Liver (tissue), 9 donors: ENCODE data around the gene PPP2R3B. TPM values are rescaled to one million over a fixed set of nuclear protein-coding genes. Genes with fewer than 3 reads are reported as not detected.

Experiments used
- DNase-seq: peaks from one replicate; pipeline ENCODE4 v3.0.0-alpha.2; 2017; ENCODE audit warnings: low spot score
- H3K27ac ChIP-seq, 2 donors: one replicate each; pipeline ENCODE4 v1.7.0; 2013; ENCODE audit warnings: inconsistent platforms in 2 of 2, low read length in 2 of 2, control low read depth in 1 of 2, low read depth in 1 of 2, mild to moderate bottlenecking in 1 of 2
- H3K27me3 ChIP-seq, 4 donors: one replicate each; pipeline versions ENCODE4 v1.6.1 to v1.7.0; 2013; ENCODE audit warnings: low read length in 3 of 4, inconsistent platforms in 1 of 4, mild to moderate bottlenecking in 1 of 4, moderate library complexity in 1 of 4; ENCODE audit not compliant: control insufficient read depth in 4 of 4, insufficient read depth in 4 of 4
- H3K36me3 ChIP-seq, 4 donors: one replicate each; pipeline versions ENCODE4 v1.6.1 to v1.7.0; 2013; ENCODE audit warnings: low read length in 3 of 4, mild to moderate bottlenecking in 3 of 4, low read depth in 1 of 4, moderate library complexity in 1 of 4; ENCODE audit not compliant: control insufficient read depth in 4 of 4, insufficient read depth in 3 of 4
- H3K4me1 ChIP-seq, 4 donors: one replicate each; pipeline versions ENCODE4 v1.6.1 to v1.7.0; 2013; ENCODE audit warnings: low read length in 3 of 4, mild to moderate bottlenecking in 3 of 4, moderate library complexity in 1 of 4; ENCODE audit not compliant: control insufficient read depth in 4 of 4, insufficient read depth in 4 of 4
- H3K4me3 ChIP-seq, 3 donors: one replicate each; pipeline versions ENCODE4 v1.6.1 to v1.7.0; 2013; ENCODE audit warnings: low read length in 3 of 3, control low read depth in 1 of 3, low read depth in 1 of 3, mild to moderate bottlenecking in 1 of 3
- H3K9ac ChIP-seq, 2 donors: one replicate each; pipeline ENCODE4 v1.7.0; 2013; ENCODE audit warnings: low read length in 2 of 2, mild to moderate bottlenecking in 2 of 2, moderate library complexity in 2 of 2, control low read depth in 1 of 2, low read depth in 1 of 2
- H3K9me3 ChIP-seq, 4 donors: one replicate each; pipeline versions ENCODE4 v1.6.1 to v1.7.0; 2013; ENCODE audit warnings: low read length in 3 of 4; ENCODE audit not compliant: control insufficient read depth in 4 of 4
- ATF3 ChIP-seq: IDR thresholded peaks from 2 replicates; pipeline ENCODE4 v1.6.1; 2016; ENCODE audit warnings: antibody characterized with exemption
- CTCF ChIP-seq: fragments of 150-350 bp; IDR thresholded peaks from 2 replicates; pipeline ENCODE4 v1.5.1; 2017; ENCODE audit warnings: improper control_type of control experiment, low read depth, low read length; ENCODE audit not compliant: missing input control
- EGR1 ChIP-seq, 2 donors: IDR thresholded peaks; 2 replicates each; pipeline ENCODE4 v1.6.1; 2016 to 2018; ENCODE audit warnings: antibody characterized with exemption in 2 of 2, low read depth in 2 of 2
- FOXA1 ChIP-seq: IDR thresholded peaks from 2 replicates; pipeline ENCODE4 v1.6.1; 2016; ENCODE audit warnings: antibody characterized with exemption
- FOXA2 ChIP-seq: IDR thresholded peaks from 2 replicates; pipeline ENCODE4 v1.6.1; 2016; ENCODE audit warnings: antibody characterized with exemption
- GABPA ChIP-seq, 2 donors: IDR thresholded peaks in 1 of 2; conservative IDR thresholded peaks in 1 of 2; 2 replicates each; pipeline ENCODE4 v1.6.1; 2016; ENCODE audit warnings: antibody characterized with exemption in 2 of 2, mild to moderate bottlenecking in 1 of 2, moderate library complexity in 1 of 2
- HNF4A ChIP-seq, 2 donors: conservative IDR thresholded peaks; 2 replicates each; pipeline ENCODE4 v1.6.1; 2016; ENCODE audit warnings: antibody characterized with exemption in 2 of 2, mild to moderate bottlenecking in 2 of 2
- HNF4G ChIP-seq: IDR thresholded peaks from 2 replicates; pipeline ENCODE4 v1.6.1; 2016; ENCODE audit warnings: antibody characterized with exemption
- JUND ChIP-seq, 2 donors: IDR thresholded peaks; 2 replicates each; pipeline ENCODE4 v1.6.1; 2016; ENCODE audit warnings: antibody characterized with exemption in 2 of 2
- MAX ChIP-seq: IDR thresholded peaks from 2 replicates; pipeline ENCODE4 v1.6.1; 2016; ENCODE audit warnings: antibody characterized with exemption
- NR2F2 ChIP-seq: IDR thresholded peaks from 2 replicates; pipeline ENCODE4 v1.6.1; 2016; ENCODE audit warnings: antibody characterized with exemption
- RAD21 ChIP-seq, 2 donors: IDR thresholded peaks; 2 replicates each; pipeline ENCODE4 v1.6.1; 2016; ENCODE audit warnings: antibody characterized with exemption in 2 of 2, mild to moderate bottlenecking in 2 of 2
- REST ChIP-seq: IDR thresholded peaks from 2 replicates; pipeline ENCODE4 v1.6.1; 2016; ENCODE audit warnings: antibody characterized with exemption, mild to moderate bottlenecking
- RXRA ChIP-seq, 2 donors: IDR thresholded peaks; 2 replicates each; pipeline ENCODE4 v1.6.1; 2017 to 2018; ENCODE audit warnings: antibody characterized with exemption in 2 of 2, mild to moderate bottlenecking in 1 of 2
- SP1 ChIP-seq: IDR thresholded peaks from 2 replicates; pipeline ENCODE4 v1.6.1; 2018; ENCODE audit warnings: antibody characterized with exemption, mild to moderate bottlenecking
- TAF1 ChIP-seq: conservative IDR thresholded peaks from 2 replicates; pipeline ENCODE4 v1.6.1; 2016; ENCODE audit warnings: antibody characterized with exemption, mild to moderate bottlenecking
- YY1 ChIP-seq: IDR thresholded peaks from 2 replicates; pipeline ENCODE4 v1.6.1; 2016; ENCODE audit warnings: antibody characterized with exemption, mild to moderate bottlenecking
- WGBS: extraction: QIAGEN DNeasy Blood & Tissue Kit; methylation state at CpG from one replicate; pipeline ENCODE4 v1.1.7; 2013; 5-methylcytosine and 5-hydroxymethylcytosine counted together
- polyA plus RNA-seq, 2 donors: library from polyadenylated mRNA; stranded (reverse) in 1 of 2; unstranded in 1 of 2; fragments of 200-250 nt in 1 of 2; fragments of >200 nt in 1 of 2; fragmentation: Nextera tagmentation in 1 of 2; extraction: Ambion mirVana in 1 of 2; gene quantifications; one replicate each; pipeline versions ENCODE4 v1.2.1 to v1.2.3, GENCODE V29; 2013 to 2015
- total RNA-seq, 2 donors: library from RNA; depleted of rRNA; stranded (reverse); fragments of >200 nt; gene quantifications; one replicate each; pipeline ENCODE4 v1.2.3, GENCODE V29; 2014
- donor health status: healthy.
- donor health status: healthy.
- donor health status: healthy.
- donor health status: healthy.
- donor health status: healthy.

The PPP2R3B gene
- total and polyA plus RNA-seq, 4 donors: 1.2 to 8.2 (median 4.3) TPM

- Histone ChIP-seq H3K36me3 (peaks cover 0 to 6% (median 2%) of the 10 kb centered on the region in 4 donors), H3K9me3 (no peaks in the 10 kb centered on the region), H3K27ac (no peak overlapping the region), H3K4me3 (no peak overlapping the region), H3K9ac (no peak overlapping the region), H3K4me1 (no peaks in the 10 kb centered on the region), H3K27me3 (no peaks in the 10 kb centered on the region)
- DNase-seq: no peak
- TF ChIP-seq EGR1 (IDR thresholded peaks at IDR 0.05; ENCODE audit: low read depth in 2 of 2) (no peak), HNF4G (no peak), FOXA1 (no peak), RXRA (IDR thresholded peaks at IDR 0.05) (no peak), FOXA2 (no peak), REST (no peak), CTCF (no peak), NR2F2 (no peak), YY1 (no peak), ATF3 (no peak), HNF4A (conservative IDR thresholded peaks at IDR 0.05) (no peak), JUND (IDR thresholded peaks at IDR 0.05) (no peak)
- 93% methylated on average over 52 of the region's 52 CpGs for WGBS
Measured at GRCh38 chrX:340641-341423, 45.9 kb downstream of the PPP2R3B start.

- Histone ChIP-seq H3K9ac (no peak overlapping the region), H3K4me1 (no peaks in the 10 kb centered on the region), H3K36me3 (peaks cover 0 to 5% (median 2%) of the 10 kb centered on the region in 4 donors), H3K27ac (no peak overlapping the region), H3K9me3 (no peaks in the 10 kb centered on the region), H3K4me3 (no peak overlapping the region), H3K27me3 (no peaks in the 10 kb centered on the region)
- 92% methylated on average over 21 of the region's 24 CpGs for whole genome bisulfite sequencing
- no peak for DNase-seq
- no peak for TF ChIP-seq NR2F2
- no peak for TF ChIP-seq REST
- no peak for TF ChIP-seq YY1
- TF ChIP-seq TAF1: no peak
- TF ChIP-seq HNF4G: no peak
- TF ChIP-seq SP1: no peak
- no peak for TF ChIP-seq MAX
- TF ChIP-seq CTCF: no peak
- TF ChIP-seq ATF3: no peak
- no peak for TF ChIP-seq EGR1 (IDR thresholded peaks at IDR 0.05; ENCODE audit: low read depth in 2 of 2)
- TF ChIP-seq RAD21 (IDR thresholded peaks at IDR 0.05): no peak
- TF ChIP-seq GABPA (IDR thresholded peaks at IDR 0.05 in 1 of 2, conservative IDR thresholded peaks at IDR 0.05 in 1 of 2): no peak
- no peak for TF ChIP-seq HNF4A (conservative IDR thresholded peaks at IDR 0.05)
- no peak for TF ChIP-seq JUND (IDR thresholded peaks at IDR 0.05)
- TF ChIP-seq FOXA1: no peak
Measured at GRCh38 chrX:340121-340520, 46.6 kb downstream of the PPP2R3B start.
